Epithelial cell of proximal tubule (primary cell): ENCODE measurements around the gene RMDN2. TPM values are rescaled to one million over a fixed set of nuclear protein-coding genes. Genes with fewer than 3 reads are reported as not detected.
"Not testable (repeated sequence)": the region's sequence is repeated elsewhere in the genome, so short reads cannot be mapped to it uniquely, and the experiment has no call there.

ENCODE experiments used
- DNase-seq: peaks from one replicate; pipeline ENCODE4 v3.0.0-alpha.2; 2011; ENCODE audit warnings: low read depth
- H3K4me3 ChIP-seq: 2 replicates; pipeline ENCODE4 v1.5.1; 2011; ENCODE audit warnings: low read depth, mild to moderate bottlenecking, low read length
- CTCF ChIP-seq: conservative IDR thresholded peaks from 2 replicates; pipeline ENCODE4 v1.5.1; 2012; ENCODE audit warnings: low read depth, mild to moderate bottlenecking, low read length
- total RNA-seq: library from RNA; depleted of rRNA; stranded (reverse); fragments of >200 nt; gene quantifications from 2 replicates; pipeline ENCODE4 v1.2.3, GENCODE V29; 2015

Gene RMDN2
- total RNA-seq, 1 donor from 2014 or later: 2.8 TPM

GRCh38 chr2:38017836-38018235 lies 92.7 kb downstream of the RMDN2 start:
- H3K4me3 ChIP-seq: no peak overlapping the region
- DNase-seq: no peak
- TF ChIP-seq CTCF: no peak

GRCh38 chr2:38020359-38021069 lies 95.4 kb downstream of the RMDN2 start:
- H3K4me3 ChIP-seq, DNase-seq: not testable (repeated sequence)

- no peak for TF ChIP-seq CTCF
- no peak overlapping the region for H3K4me3 ChIP-seq
- DNase-seq: no peak
Measured at GRCh38 chr2:38021589-38021988, 96.5 kb downstream of the RMDN2 start.

GRCh38 chr2:38026846-38027245 lies 101.8 kb downstream of the RMDN2 start:
- no peak for TF ChIP-seq CTCF
- no peak overlapping the region for H3K4me3 ChIP-seq
- no peak for DNase-seq

- no peak for TF ChIP-seq CTCF
- DNase-seq: no peak
- H3K4me3 ChIP-seq: no peak overlapping the region
Measured at GRCh38 chr2:38028829-38029228, 103.7 kb downstream of the RMDN2 start.

GRCh38 chr2:38029512-38029911 lies 104.4 kb downstream of the RMDN2 start:
- no peak overlapping the region for H3K4me3 ChIP-seq
- no peak for DNase-seq
- TF ChIP-seq CTCF: no peak

GRCh38 chr2:38030635-38031355 lies 105.7 kb downstream of the RMDN2 start:
- H3K4me3 ChIP-seq: no peak overlapping the region
- TF ChIP-seq CTCF: no peak
- no peak for DNase-seq
